HEK293T (cell line): Measurements from ENCODE around the gene STARD13.

ENCODE experiments used
- CTCF ChIA-PET: fragments of 350-600 bp; formaldehyde crosslinking; extraction: SDS; loops from one replicate; lab custom pipeline; 2021; ENCODE audit warnings: antibody characterized with exemption, inconsistent platforms; lab: Yijun Ruan, JAX
- POLR2A ChIA-PET: fragments of 350-600 bp; formaldehyde crosslinking; extraction: SDS; loops from one replicate; lab custom pipeline; 2020; ENCODE audit warnings: antibody characterized with exemption, inconsistent platforms; lab: Yijun Ruan, JAX
- DNase-seq: peaks from one replicate; pipeline ENCODE4 v3.0.0; 2012; ENCODE audit warnings: mixed read lengths; ENCODE audit errors: extremely low spot score
- ARNT ChIP-seq: fragments of 450-650 bp; IDR thresholded peaks from 2 replicates; pipeline ENCODE4 v1.6.1; 2017; ENCODE audit warnings: mild to moderate bottlenecking
- BHLHE40 ChIP-seq: fragments of 450-650 bp; IDR thresholded peaks from 2 replicates; pipeline ENCODE4 v1.6.1; 2016; ENCODE audit warnings: mild to moderate bottlenecking, moderate library complexity, borderline replicate concordance
- CTBP1 ChIP-seq: fragments of 450-650 bp; IDR thresholded peaks from 2 replicates; pipeline ENCODE4 v1.6.1; 2016; ENCODE audit warnings: borderline replicate concordance
- ELF4 ChIP-seq: fragments of 450-650 bp; IDR thresholded peaks from 2 replicates; pipeline ENCODE4 v1.6.1; 2017; ENCODE audit warnings: antibody characterized with exemption
- FOXA1 ChIP-seq: fragments of 450-650 bp; IDR thresholded peaks from 2 replicates; pipeline ENCODE4 v1.6.1; 2016; ENCODE audit warnings: mild to moderate bottlenecking
- FOXK2 ChIP-seq: fragments of 450-650 bp; IDR thresholded peaks from 2 replicates; pipeline ENCODE4 v1.6.1; 2016; ENCODE audit warnings: mild to moderate bottlenecking
- FOXM1 ChIP-seq: fragments of 450-650 bp; IDR thresholded peaks from 2 replicates; pipeline ENCODE4 v1.6.1; 2017; ENCODE audit warnings: mild to moderate bottlenecking, borderline replicate concordance
- HDGF ChIP-seq: fragments of 450-650 bp; IDR thresholded peaks from 2 replicates; pipeline ENCODE4 v1.6.1; 2017; ENCODE audit warnings: antibody characterized with exemption, borderline replicate concordance
- L3MBTL2 ChIP-seq: fragments of 450-650 bp; conservative IDR thresholded peaks from 2 replicates; pipeline ENCODE4 v1.6.1; 2016; ENCODE audit warnings: mild to moderate bottlenecking
- LEF1 ChIP-seq: fragments of 450-650 bp; IDR thresholded peaks from 2 replicates; pipeline ENCODE4 v1.6.1; 2017; ENCODE audit warnings: mild to moderate bottlenecking, borderline replicate concordance
- NFRKB ChIP-seq: fragments of 450-650 bp; IDR thresholded peaks from 2 replicates; pipeline ENCODE4 v1.6.1; 2016; ENCODE audit warnings: mild to moderate bottlenecking, moderate library complexity
- PKNOX1 ChIP-seq: fragments of 450-650 bp; IDR thresholded peaks from 2 replicates; pipeline ENCODE4 v1.6.1; 2016
- SP1 ChIP-seq: fragments of 450-650 bp; IDR thresholded peaks from 2 replicates; pipeline ENCODE4 v1.6.1; 2017
- SUZ12 ChIP-seq: fragments of 450-650 bp; IDR thresholded peaks from 2 replicates; pipeline ENCODE4 v1.6.1; 2016; ENCODE audit warnings: mild to moderate bottlenecking
- TARDBP ChIP-seq: fragments of 450-650 bp; IDR thresholded peaks from 2 replicates; pipeline ENCODE4 v1.6.1; 2016
- ZNF384 ChIP-seq: fragments of 450-650 bp; IDR thresholded peaks from 2 replicates; pipeline ENCODE4 v1.6.1; 2016

The STARD13 gene

DNA sequence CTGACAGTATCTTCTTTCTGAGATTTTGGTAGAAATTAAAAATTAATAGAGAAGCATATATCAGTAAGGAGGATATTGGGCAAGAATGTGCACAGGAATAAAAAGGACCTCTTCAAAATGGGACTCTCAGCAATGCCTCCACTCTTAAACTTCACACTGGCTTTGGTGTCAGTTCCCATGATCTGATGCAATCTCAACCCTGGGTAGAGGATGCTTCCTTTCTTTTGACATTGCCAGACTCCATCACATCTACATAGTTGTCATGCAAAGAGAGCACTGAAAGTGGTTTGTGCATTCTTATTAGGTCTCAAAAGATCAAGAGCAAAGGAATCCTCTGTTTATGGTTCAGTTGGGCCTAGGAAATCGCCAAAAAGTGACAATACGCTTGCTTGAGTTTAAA, 26.3 kb downstream of the STARD13 start:
- ChIA-PET POLR2A (no interaction called here), CTCF (no interaction called here)
- no peak for TF ChIP-seq TARDBP
- no peak for TF ChIP-seq BHLHE40
- DNase-seq = no peak

GRCh38 chr13:33258808-33259193, 26.8 kb downstream of the STARD13 start:
- DNase-seq = no peak
- CTCF ChIA-PET = no interaction called here
- no peak for TF ChIP-seq ARNT
- TF ChIP-seq SUZ12 = no peak
- no peak for TF ChIP-seq FOXA1
- TF ChIP-seq CTBP1 = no peak
- no peak for TF ChIP-seq L3MBTL2
- no peak for TF ChIP-seq TARDBP
- POLR2A ChIA-PET = no interaction called here

GRCh38 chr13:33257841-33258807, 27.4 kb downstream of the STARD13 start:
- POLR2A ChIA-PET = no interaction called here
- DNase-seq = no peak
- TF ChIP-seq LEF1 (no peak), PKNOX1 (no peak), BHLHE40 (no peak), FOXM1 (no peak), HDGF (no peak), TARDBP (no peak), SUZ12 (no peak), ARNT (no peak), CTBP1 (no peak), ZNF384 (no peak), NFRKB (no peak), L3MBTL2 (no peak), FOXA1 (no peak), SP1 (no peak), FOXK2 (no peak), ELF4 (no peak)
- CTCF ChIA-PET = interaction anchor here (0.6 kb wide), 1 partner anchor 300 kb away, joined by 3 read pairs; no protein-coding TSS in a partner anchor

- POLR2A ChIA-PET = no interaction called here
- CTCF ChIA-PET = no interaction called here
- TF ChIP-seq FOXM1 = no peak
- TF ChIP-seq NFRKB = no peak
- no peak for TF ChIP-seq FOXK2
- TF ChIP-seq ELF4 = no peak
- no peak for TF ChIP-seq ZNF384
- TF ChIP-seq PKNOX1 = no peak
- no peak for TF ChIP-seq CTBP1
- TF ChIP-seq LEF1 = no peak
- TF ChIP-seq ARNT = no peak
- TF ChIP-seq SP1 = no peak
- no peak for TF ChIP-seq HDGF
- no peak for TF ChIP-seq FOXA1
- no peak for TF ChIP-seq SUZ12
- no peak for TF ChIP-seq BHLHE40
- no peak for TF ChIP-seq TARDBP
- TF ChIP-seq L3MBTL2 = no peak
- DNase-seq = no peak
Observed at GRCh38 chr13:33256148-33256840, 29.3 kb downstream of the STARD13 start.

- TF ChIP-seq LEF1 (no peak), ELF4 (no peak), FOXM1 (no peak), ZNF384 (no peak), FOXK2 (no peak), SUZ12 (no peak), CTBP1 (no peak), PKNOX1 (no peak), SP1 (no peak)
- no peak for DNase-seq
- ChIA-PET POLR2A (no interaction called here), CTCF (no interaction called here)
Observed at GRCh38 chr13:33252135-33252534, 33.4 kb downstream of the STARD13 start.

- POLR2A ChIA-PET = no interaction called here
- DNase-seq = no peak
- TF ChIP-seq NFRKB (no peak), ZNF384 (no peak), FOXM1 (no peak), CTBP1 (no peak), SUZ12 (no peak), TARDBP (no peak), FOXK2 (no peak), L3MBTL2 (no peak), SP1 (no peak), HDGF (no peak), FOXA1 (no peak), PKNOX1 (no peak), ARNT (no peak)
- CTCF ChIA-PET = no interaction called here
Observed at GRCh38 chr13:33251131-33251661, 34.4 kb downstream of the STARD13 start.
